Astrocyte of the cerebellum (primary cell): ENCODE results near the gene GTPBP3.

ENCODE experiments used
- DNase-seq: peaks from one replicate; pipeline ENCODE4 v3.0.0-alpha.2; 2011; ENCODE audit warnings: low read depth
- H3K4me3 ChIP-seq: 2 replicates; pipeline ENCODE4 v1.5.1; 2011; ENCODE audit warnings: mild to moderate bottlenecking, low read depth, low read length, moderate library complexity
- in situ Hi-C: cut with HindIII; loops from 2 replicates; pipeline ENCODE4 v1.10.0; 2017; ENCODE audit warnings: low sequenced_read_pairs
- TF ChIP-seq, protein P1 (sequence below): IDR thresholded peaks from 2 replicates; pipeline ENCODE4 v1.5.1; 2012; ENCODE audit warnings: low read length, low read depth, moderate library complexity, mild to moderate bottlenecking; ENCODE audit errors: missing control alignments

GTPBP3 gene

DNA sequence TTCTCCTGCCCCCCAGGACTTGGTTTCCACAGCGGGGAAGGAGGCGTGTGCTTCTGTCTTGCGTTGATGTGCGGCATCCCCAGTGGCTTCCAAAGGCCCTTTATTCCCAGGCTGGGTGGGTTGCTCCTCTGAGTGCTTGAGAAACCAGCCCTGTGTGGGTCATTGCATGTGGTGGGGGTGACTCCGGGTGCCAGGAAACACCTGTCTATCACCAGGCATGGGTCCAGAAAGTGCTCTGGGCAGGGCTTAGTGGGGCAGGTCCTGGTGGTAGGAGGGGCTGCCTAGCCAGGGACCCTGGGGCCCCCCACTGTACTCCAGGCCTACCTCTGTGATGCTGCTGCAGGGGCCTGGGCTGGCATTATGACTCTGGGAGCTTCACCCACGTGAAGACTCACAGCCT is 18.4 kb upstream of the GTPBP3 start:
- TF ChIP-seq, protein P1, sequence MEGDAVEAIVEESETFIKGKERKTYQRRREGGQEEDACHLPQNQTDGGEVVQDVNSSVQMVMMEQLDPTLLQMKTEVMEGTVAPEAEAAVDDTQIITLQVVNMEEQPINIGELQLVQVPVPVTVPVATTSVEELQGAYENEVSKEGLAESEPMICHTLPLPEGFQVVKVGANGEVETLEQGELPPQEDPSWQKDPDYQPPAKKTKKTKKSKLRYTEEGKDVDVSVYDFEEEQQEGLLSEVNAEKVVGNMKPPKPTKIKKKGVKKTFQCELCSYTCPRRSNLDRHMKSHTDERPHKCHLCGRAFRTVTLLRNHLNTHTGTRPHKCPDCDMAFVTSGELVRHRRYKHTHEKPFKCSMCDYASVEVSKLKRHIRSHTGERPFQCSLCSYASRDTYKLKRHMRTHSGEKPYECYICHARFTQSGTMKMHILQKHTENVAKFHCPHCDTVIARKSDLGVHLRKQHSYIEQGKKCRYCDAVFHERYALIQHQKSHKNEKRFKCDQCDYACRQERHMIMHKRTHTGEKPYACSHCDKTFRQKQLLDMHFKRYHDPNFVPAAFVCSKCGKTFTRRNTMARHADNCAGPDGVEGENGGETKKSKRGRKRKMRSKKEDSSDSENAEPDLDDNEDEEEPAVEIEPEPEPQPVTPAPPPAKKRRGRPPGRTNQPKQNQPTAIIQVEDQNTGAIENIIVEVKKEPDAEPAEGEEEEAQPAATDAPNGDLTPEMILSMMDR, result no peak
- DNase-seq, result no peak
- H3K4me3 ChIP-seq, result no peak overlapping the region
- in situ Hi-C loops, result loop anchor here (25.0 kb wide), 1 partner anchor 157 kb away; no protein-coding TSS in a partner anchor

DNA sequence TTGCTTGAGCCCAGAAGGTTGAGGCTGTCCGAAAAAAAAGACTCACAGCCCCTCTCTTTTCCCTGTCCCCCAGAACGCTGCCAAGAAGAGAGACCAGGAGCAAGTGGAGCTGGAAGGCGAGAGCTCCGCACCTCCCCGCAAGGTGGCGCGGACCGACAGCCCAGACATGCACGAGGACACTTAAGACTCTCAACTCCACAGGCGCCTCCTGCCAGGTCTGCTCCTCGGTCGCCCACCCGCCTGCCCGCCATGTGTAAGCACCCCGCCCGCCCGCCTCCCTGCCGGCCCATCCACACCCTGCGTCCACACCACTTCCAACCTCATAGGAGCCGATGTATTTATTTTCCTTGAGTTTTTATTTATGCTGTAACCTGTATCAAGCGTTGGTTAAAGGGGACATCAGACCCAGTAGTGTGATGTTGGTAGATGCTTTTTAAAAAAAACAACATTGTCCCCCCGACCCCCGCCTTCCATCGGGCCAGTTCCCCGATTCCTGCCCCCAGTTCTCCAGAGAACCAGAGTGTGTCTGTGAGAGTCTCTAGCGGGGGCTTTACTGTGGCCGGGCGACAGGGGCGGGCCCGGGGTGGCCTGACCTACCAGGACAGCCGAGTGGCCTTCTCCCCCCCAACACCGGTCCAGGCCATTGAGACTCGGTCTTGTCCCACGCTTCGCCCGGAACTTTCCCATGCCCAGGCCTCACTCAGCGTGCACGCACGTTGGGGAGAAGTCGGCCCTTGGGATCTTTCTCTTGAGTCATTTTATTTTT is 17.7 kb upstream of the GTPBP3 start:
- in situ Hi-C loops, result loop anchor here (25.0 kb wide), 1 partner anchor 157 kb away; no protein-coding TSS in a partner anchor

DNA sequence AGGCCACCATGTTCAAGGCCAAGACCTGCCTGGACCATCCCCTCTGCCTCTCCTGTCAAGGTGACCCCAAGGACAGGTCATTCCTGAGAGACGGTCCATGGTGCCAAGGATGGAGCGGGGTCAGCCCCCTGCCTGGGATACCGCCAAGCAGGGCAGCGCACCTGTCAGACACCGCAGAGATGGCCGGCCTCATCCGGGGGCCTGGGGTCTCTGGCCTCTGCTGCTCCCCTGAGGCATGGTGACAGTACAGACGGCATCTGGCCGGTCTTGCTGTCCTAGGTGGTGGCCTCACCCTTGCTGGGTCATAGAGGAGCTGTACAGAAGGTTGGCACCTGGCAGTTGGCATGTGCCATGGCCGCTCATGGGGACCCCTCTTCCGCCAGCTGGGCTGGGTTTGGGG is 16.9 kb upstream of the GTPBP3 start:
- in situ Hi-C loops, result loop anchor here (25.0 kb wide), 1 partner anchor 158 kb away; no protein-coding TSS in a partner anchor
- TF ChIP-seq, protein P1, result no peak
- no peak for DNase-seq
- H3K4me3 ChIP-seq, result no peak overlapping the region

More for the DNA sequence above, 17.7 kb upstream of the GTPBP3 start:
- TF ChIP-seq, protein P1, result no peak
- H3K4me3 ChIP-seq, result no peak overlapping the region
- DNase-seq, result no peak

DNA sequence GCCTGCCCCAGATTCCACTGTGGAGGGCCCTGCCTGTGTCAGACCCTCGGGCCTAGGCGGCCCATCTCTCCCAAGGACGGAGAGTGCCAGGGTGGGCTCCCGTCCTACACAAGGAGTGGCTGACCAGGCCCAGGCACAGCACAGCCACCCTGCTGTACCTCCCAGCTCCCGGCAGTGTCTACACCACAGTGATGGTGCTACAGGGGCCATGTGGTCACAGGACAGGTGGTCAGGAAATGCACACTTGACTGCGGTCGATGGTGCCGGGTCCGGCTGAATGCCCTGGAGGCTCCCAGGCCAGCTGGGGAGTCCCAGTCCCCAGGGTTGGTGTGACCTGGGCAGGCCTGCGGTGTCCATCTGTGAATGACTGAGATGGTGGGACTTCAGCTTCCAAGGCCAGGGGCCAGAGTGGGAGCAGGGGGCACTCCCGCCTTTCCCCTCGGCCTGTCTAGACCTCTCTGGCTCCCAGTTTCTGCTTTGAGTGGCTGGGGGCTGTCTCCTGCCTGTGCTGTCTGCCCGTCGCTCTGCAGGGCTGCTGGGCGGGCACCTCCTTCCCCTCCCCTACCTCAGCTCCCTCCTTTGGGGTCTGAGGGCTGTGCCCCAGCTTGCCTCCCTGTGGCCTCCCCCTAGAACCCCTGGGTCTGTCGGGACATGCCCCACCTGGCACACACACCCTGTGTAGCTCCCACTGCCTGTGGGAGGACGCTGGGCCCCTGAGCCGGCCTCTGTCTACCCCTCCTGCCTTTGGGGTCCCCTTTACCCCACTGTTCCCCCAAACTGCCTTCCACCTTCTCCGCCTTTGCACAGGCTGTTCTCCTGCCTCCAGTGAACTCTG is 15.5 kb upstream of the GTPBP3 start:
- in situ Hi-C loops, result loop anchor here (25.0 kb wide), 1 partner anchor 160 kb away; no protein-coding TSS in a partner anchor
- DNase-seq, result no peak

DNA sequence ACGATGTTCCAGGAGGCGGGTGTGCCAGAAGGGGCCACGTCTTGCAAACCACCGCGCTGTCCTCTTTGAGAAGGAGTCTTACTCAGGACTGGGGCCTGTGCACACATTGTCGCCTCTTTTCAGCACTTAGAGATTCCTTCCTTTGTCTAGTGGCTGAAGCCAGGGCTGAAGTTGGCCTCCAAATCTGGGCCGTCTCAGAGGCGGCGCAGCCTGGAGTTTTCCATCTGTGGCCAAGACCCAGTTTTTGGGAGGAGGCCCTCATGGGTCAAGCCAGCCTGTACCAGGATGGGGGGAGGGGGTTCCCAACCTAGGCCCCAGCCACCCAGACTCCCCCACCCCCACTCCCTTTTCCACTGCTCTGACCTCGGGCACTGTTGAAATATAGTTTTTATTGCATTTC is 14.5 kb upstream of the GTPBP3 start:
- H3K4me3 ChIP-seq, result no peak overlapping the region
- in situ Hi-C loops, result loop anchor here (25.0 kb wide), 1 partner anchor 161 kb away; no protein-coding TSS in a partner anchor
- no peak for DNase-seq
- TF ChIP-seq, protein P1, result no peak

More for the DNA sequence above, 15.5 kb upstream of the GTPBP3 start:
- TF ChIP-seq, protein P1, result no peak
- no peak overlapping the region for H3K4me3 ChIP-seq

DNA sequence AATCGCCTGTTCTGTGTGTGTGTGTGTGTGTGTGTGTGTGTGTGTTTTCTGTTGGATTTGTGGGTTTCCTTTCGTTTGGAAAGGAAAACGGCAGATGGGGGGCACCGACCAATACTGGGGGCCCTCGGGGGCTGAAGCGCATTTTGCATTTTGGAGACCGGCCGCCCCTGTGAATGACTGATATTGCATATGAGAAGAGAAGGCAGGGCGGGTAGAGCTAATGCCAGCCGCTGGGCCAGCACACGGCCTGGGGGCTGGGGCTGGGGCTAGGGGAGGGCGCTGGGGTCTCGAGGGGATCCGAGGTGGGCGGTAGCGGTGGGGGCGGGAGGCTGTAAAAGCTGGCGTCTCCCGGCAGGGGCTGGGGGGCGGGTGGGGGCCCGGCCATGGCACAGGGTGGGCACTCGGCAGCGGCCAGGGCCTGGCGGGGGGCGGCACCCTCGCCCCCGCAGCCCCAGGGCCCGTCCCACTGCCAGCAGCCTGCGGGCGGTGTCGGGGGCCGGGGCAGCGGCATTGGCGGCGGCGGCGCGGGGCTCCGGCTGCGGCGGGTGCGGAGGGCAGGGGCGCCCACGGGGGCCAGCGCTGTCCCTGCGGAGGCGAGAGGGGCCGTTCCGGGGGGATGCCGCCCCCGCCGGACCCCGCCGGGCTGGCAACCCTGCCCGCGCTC is 13.9 kb upstream of the GTPBP3 start:
- TF ChIP-seq, protein P1, result no peak
- no peak overlapping the region for H3K4me3 ChIP-seq
- in situ Hi-C loops, result loop anchor here (25.0 kb wide), 1 partner anchor 161 kb away; no protein-coding TSS in a partner anchor
- no peak for DNase-seq
